GM12892 (cell line): ENCODE results near the gene RRH.

Source experiments
- POLR2A ChIP-seq: IDR thresholded peaks from 2 replicates; pipeline ENCODE4 v1.6.1; 2011; ENCODE audit warnings: low read depth, low read length, control low read depth
- POLR2AphosphoS5 ChIP-seq: IDR thresholded peaks from 2 replicates; pipeline ENCODE4 v1.6.1; 2011; ENCODE audit warnings: low read depth, low read length, control low read depth
- TAF1 ChIP-seq: IDR thresholded peaks from 2 replicates; pipeline ENCODE4 v1.6.1; 2011; ENCODE audit warnings: low read depth, mild to moderate bottlenecking, control low read depth, low read length, borderline replicate concordance

- TF ChIP-seq POLR2A: no peak
- TF ChIP-seq POLR2AphosphoS5: no peak
- no peak for TF ChIP-seq TAF1
These were observed 23.7 kb upstream of the RRH start for GRCh38 chr4:109803924-109804571.
